Pons (tissue), 1 donor: ENCODE results near the gene TOR1A.

ENCODE experiments used
- DNase-seq: peaks from one replicate; pipeline ENCODE4 v3.0.0-alpha.2; 2016; ENCODE audit warnings: low spot score

Gene TOR1A

GRCh38 chr9:129851821-129852220 lies 27.9 kb upstream of the TOR1A start:
- DNase-seq, result no peak

- DNase-seq, result no peak
Observed at GRCh38 chr9:129850821-129851550, 27.1 kb upstream of the TOR1A start.

GRCh38 chr9:129849901-129850300 lies 26.0 kb upstream of the TOR1A start:
- DNase-seq, result no peak

- DNase-seq, result no peak
Observed at GRCh38 chr9:129848712-129849441, 24.9 kb upstream of the TOR1A start.

GRCh38 chr9:129845373-129845772 lies 21.4 kb upstream of the TOR1A start:
- DNase-seq, result no peak

- DNase-seq, result no peak
Observed at GRCh38 chr9:129841071-129841470, 17.1 kb upstream of the TOR1A start.

GRCh38 chr9:129840034-129840433 lies 16.1 kb upstream of the TOR1A start:
- no peak for DNase-seq

GRCh38 chr9:129839324-129840023 lies 15.5 kb upstream of the TOR1A start:
- no peak for DNase-seq

- DNase-seq, result no peak
Observed at GRCh38 chr9:129838707-129839259, 14.8 kb upstream of the TOR1A start.

GRCh38 chr9:129836311-129837007 lies 12.5 kb upstream of the TOR1A start:
- no peak for DNase-seq

GRCh38 chr9:129835860-129836223 lies 11.9 kb upstream of the TOR1A start:
- no peak for DNase-seq

- DNase-seq, result peak; percentile 97
Observed at GRCh38 chr9:129835128-129835859, 11.4 kb upstream of the TOR1A start, which contains the start of the genes C9orf78 and USP20. TSS of gene C9orf78 (minus strand) at chr9:129835275. CDS start at chr9:129835221, 54 bp downstream. TSS of gene USP20 (plus strand) at chr9:129835458. CDS start at chr9:129852556, 17,098 bp downstream.

- DNase-seq, result no peak
Observed at GRCh38 chr9:129834489-129835127, 10.7 kb upstream of the TOR1A start.

- no peak for DNase-seq
Observed at GRCh38 chr9:129832982-129833381, 9.0 kb upstream of the TOR1A start.

- DNase-seq, result no peak
Observed at GRCh38 chr9:129828969-129829368, 5.0 kb upstream of the TOR1A start.

GRCh38 chr9:129828051-129828450 lies 4.1 kb upstream of the TOR1A start:
- DNase-seq, result no peak

- no peak for DNase-seq
Observed at GRCh38 chr9:129826759-129827158, 2.8 kb upstream of the TOR1A start.

GRCh38 chr9:129826344-129826743 lies 2.4 kb upstream of the TOR1A start:
- DNase-seq, result no peak

GRCh38 chr9:129823542-129823934 lies 398 bp downstream of the TOR1A start:
- DNase-seq, result no peak

- DNase-seq, result no peak
Observed at GRCh38 chr9:129822898-129823541, 916 bp downstream of the TOR1A start.
